ENCODE measurements around the gene IGHMBP2.

The IGHMBP2 gene

DNA sequence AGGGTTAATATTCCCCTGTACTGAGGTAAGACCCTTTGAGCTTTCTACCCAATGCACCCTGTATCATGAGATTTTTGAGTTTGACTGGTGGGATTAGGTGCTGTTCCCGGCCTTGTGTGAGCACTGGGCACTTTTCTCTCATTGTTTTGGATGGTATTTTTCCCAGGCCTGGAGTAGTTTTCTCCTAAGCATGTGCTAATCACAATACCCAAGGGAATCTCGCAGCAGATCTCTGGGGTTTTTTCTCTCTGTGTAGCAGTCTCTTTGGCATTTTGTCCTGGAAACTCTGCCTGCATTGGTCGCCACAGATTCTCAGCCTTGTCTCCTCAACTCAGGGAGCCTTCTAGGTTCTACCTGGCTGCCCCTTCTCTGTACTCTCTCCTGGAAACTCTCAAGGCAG lies 19.9 kb downstream of the IGHMBP2 start:
- Histone ChIP-seq H3K27ac (ENCODE audit: low read depth, low read length) (no peak overlapping the region), H3K4me1 (ENCODE audit: control insufficient read depth in 1 of 2, insufficient read depth in 2 of 2, low read length in 2 of 2) (no peaks in the 10 kb centered on the region), H4K12ac (ENCODE audit: low read depth, low read length) (no peak overlapping the region), H3K36me3 (ENCODE audit: control insufficient read depth in 1 of 2, insufficient read depth in 2 of 2, low read length in 2 of 2) (peaks cover 17 to 29% of the 10 kb centered on the region in 2 experiments), H3K79me2 (ENCODE audit: control insufficient read depth, insufficient read depth, low read length, poor library complexity) (no peaks in the 10 kb centered on the region), H3K9ac (ENCODE audit: low read length) (no peak overlapping the region), H2BK5ac (ENCODE audit: low read depth, low read length, poor library complexity) (no peak overlapping the region), H2AK5ac (ENCODE audit: low read length) (no peak overlapping the region), H3K9me3 (ENCODE audit: insufficient read depth, low read depth, low read length) (peaks cover 1% of the 10 kb centered on the region), H3K14ac (ENCODE audit: low read length) (no peak overlapping the region), H2BK120ac (ENCODE audit: insufficient read depth, low read length, poor library complexity) (no peak overlapping the region), H3K18ac (ENCODE audit: low read length) (no peak overlapping the region), H3K4me3 (ENCODE audit: low read depth, low read length) (no peak overlapping the region), H2AFZ (ENCODE audit: insufficient read depth, low read length, poor library complexity) (no peak overlapping the region), H3K4me2 (ENCODE audit: low read length) (no peak overlapping the region), H3K4ac (ENCODE audit: low read depth, low read length) (no peak overlapping the region), H2BK12ac (ENCODE audit: low read length) (no peak overlapping the region), H3K79me1 (ENCODE audit: low read length) (no peaks in the 10 kb centered on the region), H3K27me3 (ENCODE audit: insufficient read depth, low read length) (no peaks in the 10 kb centered on the region), H3K23ac (ENCODE audit: low read length) (no peak overlapping the region), H4K8ac (ENCODE audit: low read depth, low read length) (no peak overlapping the region), H4K91ac (ENCODE audit: low read depth, low read length) (no peak overlapping the region)
- DNase-seq: peak; percentile 38 to 42
- WGBS (ENCODE audit: extremely low coverage, insufficient coverage, insufficient read length): no CpG with 5 or more reads among the region's 3 CpGs

DNA sequence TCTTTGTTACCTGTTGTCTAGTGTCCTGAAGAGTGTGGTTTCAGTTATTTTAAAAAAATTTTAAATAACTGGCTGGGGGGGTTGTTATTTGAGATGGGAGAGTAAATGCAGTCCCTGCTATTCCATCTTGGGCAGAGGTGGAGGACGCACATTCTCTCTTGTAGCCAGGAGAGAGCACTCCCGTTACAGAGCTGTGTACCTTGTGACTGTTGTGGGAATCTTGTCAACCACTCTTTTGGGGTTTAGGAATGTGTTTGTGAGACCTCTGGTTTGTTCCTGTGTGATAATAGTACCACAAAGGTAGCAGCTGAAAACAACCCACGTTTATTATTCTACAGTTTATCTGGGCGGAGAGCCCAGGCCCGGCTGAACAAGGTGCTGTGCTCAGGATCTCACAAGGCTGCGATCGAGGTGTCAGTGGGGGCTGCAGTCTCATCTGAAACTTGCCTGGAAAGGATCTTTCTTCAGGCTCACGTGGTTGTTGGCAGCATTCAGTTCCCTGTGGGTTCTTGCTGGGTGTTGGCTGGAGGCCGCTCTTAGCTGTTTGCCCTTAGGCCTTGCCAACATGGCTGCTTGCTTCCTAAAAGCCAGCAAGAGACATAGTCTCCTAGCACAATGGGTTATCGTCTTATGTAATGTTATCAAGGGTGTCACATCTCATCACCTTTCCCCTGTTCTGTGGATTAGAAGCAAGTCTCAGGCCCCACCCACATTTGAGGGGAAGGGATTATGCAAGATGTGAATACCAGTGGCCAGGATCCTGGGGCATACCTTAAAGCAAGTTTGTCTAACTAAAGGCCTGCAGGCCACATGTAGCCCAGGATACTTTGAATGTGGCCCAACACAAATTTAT lies 20.6 kb downstream of the IGHMBP2 start:
- peak; percentile 96 for DNase-seq

DNA sequence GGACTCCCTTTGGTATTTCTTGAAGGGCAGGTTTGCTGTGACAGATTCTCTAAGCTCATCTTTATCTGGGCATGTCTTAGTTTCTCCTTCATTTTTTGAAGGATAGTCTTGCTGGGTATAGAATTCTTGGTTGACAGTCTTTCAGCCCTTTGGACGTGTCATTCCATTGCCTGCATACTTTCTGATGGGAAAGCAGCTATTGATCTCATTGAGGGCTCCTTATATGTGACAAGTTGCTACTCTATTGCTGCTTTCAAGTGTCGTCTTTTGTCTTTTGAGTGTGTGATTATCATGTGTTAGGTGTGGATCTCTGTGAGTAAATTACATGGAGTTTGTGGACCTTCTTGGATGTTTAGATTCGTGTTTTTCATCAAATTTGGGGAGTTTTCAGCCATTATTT lies 21.9 kb downstream of the IGHMBP2 start:
- Histone ChIP-seq H2AFZ (ENCODE audit: insufficient read depth, low read length, poor library complexity) (no peak overlapping the region), H3K27ac (ENCODE audit: low read depth, low read length) (no peak overlapping the region), H3K9ac (ENCODE audit: low read length) (no peak overlapping the region), H3K18ac (ENCODE audit: low read length) (no peak overlapping the region), H4K8ac (ENCODE audit: low read depth, low read length) (no peak overlapping the region), H3K36me3 (ENCODE audit: control insufficient read depth in 1 of 2, insufficient read depth in 2 of 2, low read length in 2 of 2) (peaks cover 28 to 36% of the 10 kb centered on the region in 2 experiments), H4K12ac (ENCODE audit: low read depth, low read length) (no peak overlapping the region), H3K79me2 (ENCODE audit: control insufficient read depth, insufficient read depth, low read length, poor library complexity) (no peaks in the 10 kb centered on the region), H3K79me1 (ENCODE audit: low read length) (no peaks in the 10 kb centered on the region), H2AK5ac (ENCODE audit: low read length) (no peak overlapping the region), H3K4me2 (ENCODE audit: low read length) (no peak overlapping the region), H2BK12ac (ENCODE audit: low read length) (no peak overlapping the region), H3K23ac (ENCODE audit: low read length) (no peak overlapping the region), H2BK120ac (ENCODE audit: insufficient read depth, low read length, poor library complexity) (no peak overlapping the region), H3K27me3 (ENCODE audit: insufficient read depth, low read length) (no peaks in the 10 kb centered on the region), H4K91ac (ENCODE audit: low read depth, low read length) (no peak overlapping the region), H3K4ac (ENCODE audit: low read depth, low read length) (no peak overlapping the region), H2BK5ac (ENCODE audit: low read depth, low read length, poor library complexity) (no peak overlapping the region), H3K4me3 (ENCODE audit: low read depth, low read length) (no peak overlapping the region), H3K4me1 (ENCODE audit: control insufficient read depth in 1 of 2, insufficient read depth in 2 of 2, low read length in 2 of 2) (no peaks in the 10 kb centered on the region), H3K9me3 (ENCODE audit: insufficient read depth, low read depth, low read length) (peaks cover 1% of the 10 kb centered on the region), H3K14ac (ENCODE audit: low read length) (no peak overlapping the region)
- no peak for DNase-seq
- WGBS (ENCODE audit: extremely low coverage, insufficient coverage, insufficient read length): no CpG with 5 or more reads among the region's 3 CpGs

More for the DNA sequence above, 20.6 kb downstream of the IGHMBP2 start:
- H3K9ac ChIP-seq (ENCODE audit: low read length): no peak overlapping the region
- no peak overlapping the region for H3K23ac ChIP-seq (ENCODE audit: low read length)
- H2AK5ac ChIP-seq (ENCODE audit: low read length): no peak overlapping the region
- no peak overlapping the region for H4K91ac ChIP-seq (ENCODE audit: low read depth, low read length)
- no peak overlapping the region for H2AFZ ChIP-seq (ENCODE audit: insufficient read depth, low read length, poor library complexity)
- H3K4me1 ChIP-seq (ENCODE audit: control insufficient read depth in 1 of 2, insufficient read depth in 2 of 2, low read length in 2 of 2): no peaks in the 10 kb centered on the region
- H3K9me3 ChIP-seq (ENCODE audit: insufficient read depth, low read depth, low read length): peaks cover 1% of the 10 kb centered on the region
- H3K79me1 ChIP-seq (ENCODE audit: low read length): no peaks in the 10 kb centered on the region
- H3K36me3 ChIP-seq (ENCODE audit: control insufficient read depth in 1 of 2, insufficient read depth in 2 of 2, low read length in 2 of 2): peaks cover 19 to 31% of the 10 kb centered on the region in 2 experiments
- no CpG with 5 or more reads among the region's 10 CpGs for WGBS (ENCODE audit: extremely low coverage, insufficient coverage, insufficient read length)
- no peak overlapping the region for H4K12ac ChIP-seq (ENCODE audit: low read depth, low read length)
- H3K79me2 ChIP-seq (ENCODE audit: control insufficient read depth, insufficient read depth, low read length, poor library complexity): no peaks in the 10 kb centered on the region
- H3K4ac ChIP-seq (ENCODE audit: low read depth, low read length): no peak overlapping the region
- H4K8ac ChIP-seq (ENCODE audit: low read depth, low read length): no peak overlapping the region
- no peaks in the 10 kb centered on the region for H3K27me3 ChIP-seq (ENCODE audit: insufficient read depth, low read length)
- no peak overlapping the region for H3K4me2 ChIP-seq (ENCODE audit: low read length)
- no peak overlapping the region for H2BK120ac ChIP-seq (ENCODE audit: insufficient read depth, low read length, poor library complexity)
- H3K18ac ChIP-seq (ENCODE audit: low read length): no peak overlapping the region
- no peak overlapping the region for H3K4me3 ChIP-seq (ENCODE audit: low read depth, low read length)
- H2BK5ac ChIP-seq (ENCODE audit: low read depth, low read length, poor library complexity): no peak overlapping the region
- no peak overlapping the region for H3K14ac ChIP-seq (ENCODE audit: low read length)
- no peak overlapping the region for H2BK12ac ChIP-seq (ENCODE audit: low read length)
- H3K27ac ChIP-seq (ENCODE audit: low read depth, low read length): no peak overlapping the region

DNA sequence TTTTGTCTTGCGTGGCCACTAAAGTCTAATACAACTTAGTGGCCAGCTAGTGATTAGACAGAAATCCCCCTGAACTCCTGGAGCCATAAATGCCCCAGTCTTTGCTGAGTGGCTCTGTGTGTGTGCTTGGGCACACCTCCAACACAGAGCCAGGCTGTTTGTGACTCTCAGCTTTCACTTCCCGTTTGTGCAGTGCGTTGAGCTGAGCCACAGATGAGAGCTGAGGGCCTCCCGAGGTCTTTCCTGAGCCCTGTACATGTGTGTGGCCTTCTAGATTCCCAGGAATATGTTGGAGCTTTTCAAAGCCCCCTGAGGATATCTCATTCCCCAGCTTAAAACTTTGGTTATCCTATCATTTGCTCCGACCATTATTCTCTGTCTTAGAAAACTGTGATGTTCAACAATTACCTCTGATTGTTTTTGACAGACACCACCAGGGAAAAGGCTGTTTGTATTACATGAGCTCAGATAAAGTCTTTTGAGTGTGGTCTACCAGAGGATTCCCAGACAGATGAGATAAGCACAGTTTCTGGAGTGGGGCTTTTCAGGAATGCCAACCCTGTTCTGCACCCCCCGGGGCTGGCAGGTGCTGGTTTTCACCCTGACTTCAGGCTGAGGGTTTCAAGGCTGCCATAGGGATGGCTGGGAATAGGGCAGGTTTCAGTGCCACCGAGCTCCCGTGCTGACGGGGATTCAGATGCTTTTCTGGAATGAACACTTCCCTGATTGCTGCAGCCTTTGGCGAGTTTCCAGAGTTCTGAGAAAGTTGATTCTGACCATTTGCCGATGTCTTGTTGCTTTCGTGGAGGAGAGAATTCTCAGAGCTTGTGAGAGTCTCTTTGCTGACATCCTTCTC lies 23.8 kb downstream of the IGHMBP2 start:
- Histone ChIP-seq H3K9ac (ENCODE audit: low read length) (no peak overlapping the region), H4K12ac (ENCODE audit: low read depth, low read length) (no peak overlapping the region), H2BK120ac (ENCODE audit: insufficient read depth, low read length, poor library complexity) (no peak overlapping the region), H2BK5ac (ENCODE audit: low read depth, low read length, poor library complexity) (no peak overlapping the region), H3K79me1 (ENCODE audit: low read length) (no peaks in the 10 kb centered on the region), H3K9me3 (ENCODE audit: insufficient read depth, low read depth, low read length) (peaks cover 1% of the 10 kb centered on the region), H3K27ac (ENCODE audit: low read depth, low read length) (no peak overlapping the region), H3K4me2 (ENCODE audit: low read length) (no peak overlapping the region), H3K79me2 (ENCODE audit: control insufficient read depth, insufficient read depth, low read length, poor library complexity) (no peaks in the 10 kb centered on the region), H3K14ac (ENCODE audit: low read length) (no peak overlapping the region), H3K36me3 (ENCODE audit: control insufficient read depth in 1 of 2, insufficient read depth in 2 of 2, low read length in 2 of 2) (peaks cover 33 to 42% of the 10 kb centered on the region in 2 experiments), H3K4ac (ENCODE audit: low read depth, low read length) (no peak overlapping the region), H2AK5ac (ENCODE audit: low read length) (no peak overlapping the region), H4K91ac (ENCODE audit: low read depth, low read length) (no peak overlapping the region), H2AFZ (ENCODE audit: insufficient read depth, low read length, poor library complexity) (no peak overlapping the region), H3K18ac (ENCODE audit: low read length) (no peak overlapping the region), H2BK12ac (ENCODE audit: low read length) (no peak overlapping the region), H4K8ac (ENCODE audit: low read depth, low read length) (no peak overlapping the region), H3K27me3 (ENCODE audit: insufficient read depth, low read length) (no peaks in the 10 kb centered on the region), H3K23ac (ENCODE audit: low read length) (no peak overlapping the region), H3K4me3 (ENCODE audit: low read depth, low read length) (no peak overlapping the region), H3K4me1 (ENCODE audit: control insufficient read depth in 1 of 2, insufficient read depth in 2 of 2, low read length in 2 of 2) (no peaks in the 10 kb centered on the region)
- DNase-seq: peak in 1 of 2 donors; percentile 9
- no CpG with 5 or more reads among the region's 12 CpGs for WGBS (ENCODE audit: extremely low coverage, insufficient coverage, insufficient read length)
